Measurements from ENCODE around the gene ADAMTS15. TPM values are rescaled to one million over a fixed set of nuclear protein-coding genes. Genes with fewer than 3 reads are reported as not detected.

ADAMTS15 gene
- total RNA-seq: 1 to 10 TPM in 1 of 6 experiments, under 1 TPM in 4, not detected in 1; 0.19 to 1.1 (median 0.31) TPM
- long read RNA-seq: 0 reads

GRCh38 chr11:130448416-130449309, at the start of gene ADAMTS15:
TSS of gene ADAMTS15 (plus strand) at chr11:130448645. CDS start at chr11:130448974, 329 bp downstream.
- peaks cover 0 to 6% of the 10 kb centered on the region in 2 donors for H3K27me3 ChIP-seq
- H3K9me3 ChIP-seq: no peaks in the 10 kb centered on the region
- H3K4me1 ChIP-seq: peaks cover 0 to 16% (median 0%) of the 10 kb centered on the region in 4 donors
- intact Hi-C loops (cut with DNase I): loop anchor here in 1 of 2 donors (10.0 kb wide), 1 partner anchor 406 kb away; no protein-coding TSS in a partner anchor
- DNase-seq (peak in 2 of 3 donors; percentile 50 to 70), ATAC-seq (peak; percentile 74 to 87 (median 84))
- no peak within 1 kb of the TSS for H3K27ac ChIP-seq
- H3K4me3 ChIP-seq: peak within 1 kb of the TSS; percentile 27 to 45 (median 42)
- 1% methylated on average over 15 of the region's 75 CpGs for WGBS (ENCODE audit: insufficient coverage, low coverage, low lambda C conversion rate, missing lambda C conversion rate)
- H3K36me3 ChIP-seq: no peaks in the 10 kb centered on the region
- TF ChIP-seq CTCF (IDR thresholded peaks at IDR 0.05) (no peak), POLR2A (IDR thresholded peaks at IDR 0.05) (no peak)

- ATAC-seq (no peak), DNase-seq (no peak)
- intact Hi-C loops (cut with DNase I): no loop called here
- Histone ChIP-seq H3K27ac (no peak overlapping the region), H3K4me3 (no peak overlapping the region), H3K27me3 (no peaks in the 10 kb centered on the region), H3K4me1 (peaks cover 0 to 11% (median 6%) of the 10 kb centered on the region in 4 donors), H3K36me3 (no peaks in the 10 kb centered on the region), H3K9me3 (no peaks in the 10 kb centered on the region)
- 71% methylated on average over 2 of the region's 2 CpGs for WGBS (ENCODE audit: insufficient coverage, low coverage, low lambda C conversion rate, missing lambda C conversion rate)
- no peak for TF ChIP-seq CTCF (IDR thresholded peaks at IDR 0.05)
Observed at GRCh38 chr11:130399196-130399595, 49.2 kb upstream of the ADAMTS15 start.

- ATAC-seq (no peak), DNase-seq (no peak)
- WGBS (ENCODE audit: insufficient coverage, low coverage, low lambda C conversion rate, missing lambda C conversion rate): 36% methylated on average over 10 of the region's 13 CpGs
- intact Hi-C loops (cut with DNase I): no loop called here
- Histone ChIP-seq H3K36me3 (no peaks in the 10 kb centered on the region), H3K27me3 (no peaks in the 10 kb centered on the region), H3K27ac (no peak overlapping the region), H3K4me3 (no peak overlapping the region), H3K9me3 (no peaks in the 10 kb centered on the region), H3K4me1 (peaks cover 0 to 11% (median 6%) of the 10 kb centered on the region in 4 donors)
- no peak for TF ChIP-seq CTCF (IDR thresholded peaks at IDR 0.05)
- no peak for TF ChIP-seq POLR2A (IDR thresholded peaks at IDR 0.05)
Observed at GRCh38 chr11:130400781-130401483, 47.5 kb upstream of the ADAMTS15 start.

- Histone ChIP-seq H3K36me3 (no peaks in the 10 kb centered on the region), H3K4me3 (no peak overlapping the region), H3K4me1 (peaks cover 0 to 2% (median under 1%) of the 10 kb centered on the region in 4 donors), H3K9me3 (no peaks in the 10 kb centered on the region), H3K27ac (no peak overlapping the region), H3K27me3 (no peaks in the 10 kb centered on the region)
- ATAC-seq (no peak), DNase-seq (no peak)
- intact Hi-C loops (cut with DNase I): no loop called here
- 60% methylated on average over 2 of the region's 2 CpGs for WGBS (ENCODE audit: insufficient coverage, low coverage, low lambda C conversion rate, missing lambda C conversion rate)
- TF ChIP-seq CTCF (IDR thresholded peaks at IDR 0.05) (no peak), POLR2A (IDR thresholded peaks at IDR 0.05) (no peak)
Observed at GRCh38 chr11:130402570-130402969, 45.9 kb upstream of the ADAMTS15 start.
